HEK293T (cell line): ENCODE results near the gene PPP1R37.

Experiments
- BHLHE40 ChIP-seq: fragments of 450-650 bp; IDR thresholded peaks from 2 replicates; pipeline ENCODE4 v1.6.1; 2016; ENCODE audit warnings: mild to moderate bottlenecking, moderate library complexity, borderline replicate concordance
- FOXA1 ChIP-seq: fragments of 450-650 bp; IDR thresholded peaks from 2 replicates; pipeline ENCODE4 v1.6.1; 2016; ENCODE audit warnings: mild to moderate bottlenecking
- FOXK2 ChIP-seq: fragments of 450-650 bp; IDR thresholded peaks from 2 replicates; pipeline ENCODE4 v1.6.1; 2016; ENCODE audit warnings: mild to moderate bottlenecking
- FOXM1 ChIP-seq: fragments of 450-650 bp; IDR thresholded peaks from 2 replicates; pipeline ENCODE4 v1.6.1; 2017; ENCODE audit warnings: mild to moderate bottlenecking, borderline replicate concordance
- HDGF ChIP-seq: fragments of 450-650 bp; IDR thresholded peaks from 2 replicates; pipeline ENCODE4 v1.6.1; 2017; ENCODE audit warnings: antibody characterized with exemption, borderline replicate concordance
- L3MBTL2 ChIP-seq: fragments of 450-650 bp; conservative IDR thresholded peaks from 2 replicates; pipeline ENCODE4 v1.6.1; 2016; ENCODE audit warnings: mild to moderate bottlenecking
- NFRKB ChIP-seq: fragments of 450-650 bp; IDR thresholded peaks from 2 replicates; pipeline ENCODE4 v1.6.1; 2016; ENCODE audit warnings: mild to moderate bottlenecking, moderate library complexity
- SP1 ChIP-seq: fragments of 450-650 bp; IDR thresholded peaks from 2 replicates; pipeline ENCODE4 v1.6.1; 2017
- SUZ12 ChIP-seq: fragments of 450-650 bp; IDR thresholded peaks from 2 replicates; pipeline ENCODE4 v1.6.1; 2016; ENCODE audit warnings: mild to moderate bottlenecking
- TARDBP ChIP-seq: fragments of 450-650 bp; IDR thresholded peaks from 2 replicates; pipeline ENCODE4 v1.6.1; 2016
- ZNF384 ChIP-seq: fragments of 450-650 bp; IDR thresholded peaks from 2 replicates; pipeline ENCODE4 v1.6.1; 2016

DNA sequence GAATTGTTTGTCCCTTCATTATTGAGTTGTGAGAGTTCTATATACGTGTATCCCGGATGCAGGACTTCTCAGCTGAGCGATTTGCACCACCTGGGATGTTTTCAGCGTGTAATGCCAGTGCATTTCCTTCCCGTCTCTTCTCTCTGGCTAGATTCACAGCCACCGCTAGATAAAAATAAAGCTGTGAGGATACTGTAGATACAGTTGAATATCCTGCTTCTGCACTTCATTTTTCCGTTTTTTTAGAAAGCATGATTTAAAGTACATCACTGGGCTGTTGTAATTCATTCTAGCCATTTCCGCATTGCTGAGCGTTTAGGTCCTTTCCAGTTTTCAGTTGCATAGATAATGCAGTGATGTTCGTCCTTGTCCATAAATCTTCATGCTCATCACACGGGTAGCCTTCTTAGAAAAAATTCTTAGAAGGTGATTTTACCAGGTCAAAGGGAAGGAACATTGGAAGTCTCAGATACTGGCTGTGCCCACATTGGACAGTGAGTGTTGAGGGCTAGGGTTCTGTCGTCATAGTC lies 14.7 kb downstream of the PPP1R37 start:
- TF ChIP-seq HDGF (no peak), TARDBP (no peak), FOXM1 (no peak), NFRKB (no peak), L3MBTL2 (no peak), SUZ12 (no peak), BHLHE40 (no peak), FOXA1 (no peak), FOXK2 (no peak), ZNF384 (no peak), SP1 (no peak)
